Choroid plexus epithelial cell (primary cell): ENCODE measurements around the gene BTBD9.

Experiments used
- DNase-seq: peaks from one replicate; pipeline ENCODE4 v3.0.0-alpha.2; 2010; ENCODE audit warnings: low read depth
- H3K4me3 ChIP-seq: 2 replicates; pipeline ENCODE4 v1.5.1; 2011; ENCODE audit warnings: low read depth, mild to moderate bottlenecking, control low read depth, low read length, moderate library complexity
- TF ChIP-seq, protein P1 (sequence below): conservative IDR thresholded peaks from 2 replicates; pipeline ENCODE4 v1.5.1; 2011; ENCODE audit warnings: low read depth, mild to moderate bottlenecking, control low read depth, inconsistent platforms, low read length, moderate library complexity

The BTBD9 gene

DNA sequence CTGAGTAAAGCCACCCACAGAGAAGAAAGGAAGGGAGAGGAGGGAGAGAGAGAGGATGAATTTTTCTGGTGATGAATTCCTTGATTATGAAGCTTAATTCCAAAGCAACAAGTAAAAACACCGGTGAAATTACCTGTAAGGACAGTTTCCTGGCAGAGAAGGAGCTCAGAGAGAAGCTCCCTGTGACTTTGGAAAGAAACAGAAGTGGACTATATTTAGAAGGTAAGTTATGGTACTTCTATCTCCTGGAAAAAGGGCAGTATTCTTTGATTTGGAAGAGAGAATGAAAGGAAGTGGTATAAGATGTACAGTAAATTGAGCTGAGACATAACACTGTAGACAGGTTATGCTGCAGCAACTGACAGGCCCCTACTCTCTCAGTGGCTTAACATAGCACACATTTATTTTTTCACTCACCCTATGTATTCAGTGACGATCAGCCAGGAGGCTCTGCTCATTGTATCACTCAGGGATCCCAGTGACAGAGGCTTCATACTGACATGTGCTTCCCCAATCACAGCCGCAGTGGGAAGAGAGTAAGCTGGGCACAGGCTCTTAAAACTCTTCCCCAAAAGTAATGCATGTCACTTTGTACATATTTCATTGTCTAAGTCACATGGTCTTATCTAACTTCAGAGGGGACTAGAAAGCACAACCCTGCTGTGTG is 349.5 kb downstream of the BTBD9 start:
- no peak overlapping the region for H3K4me3 ChIP-seq
- TF ChIP-seq, protein P1, sequence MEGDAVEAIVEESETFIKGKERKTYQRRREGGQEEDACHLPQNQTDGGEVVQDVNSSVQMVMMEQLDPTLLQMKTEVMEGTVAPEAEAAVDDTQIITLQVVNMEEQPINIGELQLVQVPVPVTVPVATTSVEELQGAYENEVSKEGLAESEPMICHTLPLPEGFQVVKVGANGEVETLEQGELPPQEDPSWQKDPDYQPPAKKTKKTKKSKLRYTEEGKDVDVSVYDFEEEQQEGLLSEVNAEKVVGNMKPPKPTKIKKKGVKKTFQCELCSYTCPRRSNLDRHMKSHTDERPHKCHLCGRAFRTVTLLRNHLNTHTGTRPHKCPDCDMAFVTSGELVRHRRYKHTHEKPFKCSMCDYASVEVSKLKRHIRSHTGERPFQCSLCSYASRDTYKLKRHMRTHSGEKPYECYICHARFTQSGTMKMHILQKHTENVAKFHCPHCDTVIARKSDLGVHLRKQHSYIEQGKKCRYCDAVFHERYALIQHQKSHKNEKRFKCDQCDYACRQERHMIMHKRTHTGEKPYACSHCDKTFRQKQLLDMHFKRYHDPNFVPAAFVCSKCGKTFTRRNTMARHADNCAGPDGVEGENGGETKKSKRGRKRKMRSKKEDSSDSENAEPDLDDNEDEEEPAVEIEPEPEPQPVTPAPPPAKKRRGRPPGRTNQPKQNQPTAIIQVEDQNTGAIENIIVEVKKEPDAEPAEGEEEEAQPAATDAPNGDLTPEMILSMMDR = no peak
- DNase-seq = no peak

DNA sequence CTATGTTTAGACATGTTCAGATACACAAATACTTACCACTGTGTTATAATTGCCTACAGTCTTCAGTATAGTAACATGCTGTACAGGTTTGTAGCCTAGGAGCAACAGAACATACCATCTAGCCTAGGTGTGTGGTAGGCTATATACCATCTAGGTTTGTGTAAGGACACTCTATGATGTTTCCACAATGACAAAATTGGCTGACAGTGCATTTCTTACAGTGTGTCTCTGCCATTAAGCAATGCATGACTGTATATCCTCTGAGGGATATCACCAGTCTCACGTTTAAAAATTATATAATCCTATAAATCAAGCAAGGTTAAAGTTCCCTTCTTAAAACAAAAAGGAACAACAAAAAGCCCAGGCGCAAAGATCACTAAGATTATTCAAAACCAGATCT is 352.2 kb downstream of the BTBD9 start:
- TF ChIP-seq, protein P1 = no peak
- DNase-seq = no peak
- no peak overlapping the region for H3K4me3 ChIP-seq

DNA sequence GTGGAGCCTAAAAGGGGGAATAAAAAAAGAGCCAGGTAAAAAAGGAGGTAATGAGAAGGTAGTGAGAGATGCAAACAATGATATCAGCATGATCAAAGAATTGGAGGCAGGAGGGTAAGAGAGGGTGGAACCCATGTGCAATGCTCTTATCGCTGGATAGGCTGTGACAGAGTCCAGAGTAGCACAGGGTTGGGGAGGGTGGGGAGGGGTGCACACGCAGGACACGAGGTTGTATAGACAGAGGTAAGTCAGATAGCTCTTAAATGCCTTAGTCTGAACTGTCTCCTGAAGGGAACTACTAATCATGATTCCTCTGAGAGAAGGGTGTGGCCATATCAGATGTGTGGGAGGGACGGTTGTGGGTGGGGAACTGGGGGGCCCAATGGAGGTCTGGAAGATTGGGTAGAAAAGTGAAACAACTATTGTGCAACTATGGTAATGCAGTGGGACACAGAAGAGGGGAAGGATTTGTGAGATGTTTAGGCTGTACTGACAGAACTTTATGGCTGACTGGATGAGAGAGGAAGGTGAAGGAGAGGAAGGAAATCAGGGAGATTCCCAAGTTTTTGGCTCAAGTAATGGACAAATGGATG is 354.8 kb downstream of the BTBD9 start:
- no peak overlapping the region for H3K4me3 ChIP-seq
- no peak for DNase-seq
- TF ChIP-seq, protein P1 = no peak

DNA sequence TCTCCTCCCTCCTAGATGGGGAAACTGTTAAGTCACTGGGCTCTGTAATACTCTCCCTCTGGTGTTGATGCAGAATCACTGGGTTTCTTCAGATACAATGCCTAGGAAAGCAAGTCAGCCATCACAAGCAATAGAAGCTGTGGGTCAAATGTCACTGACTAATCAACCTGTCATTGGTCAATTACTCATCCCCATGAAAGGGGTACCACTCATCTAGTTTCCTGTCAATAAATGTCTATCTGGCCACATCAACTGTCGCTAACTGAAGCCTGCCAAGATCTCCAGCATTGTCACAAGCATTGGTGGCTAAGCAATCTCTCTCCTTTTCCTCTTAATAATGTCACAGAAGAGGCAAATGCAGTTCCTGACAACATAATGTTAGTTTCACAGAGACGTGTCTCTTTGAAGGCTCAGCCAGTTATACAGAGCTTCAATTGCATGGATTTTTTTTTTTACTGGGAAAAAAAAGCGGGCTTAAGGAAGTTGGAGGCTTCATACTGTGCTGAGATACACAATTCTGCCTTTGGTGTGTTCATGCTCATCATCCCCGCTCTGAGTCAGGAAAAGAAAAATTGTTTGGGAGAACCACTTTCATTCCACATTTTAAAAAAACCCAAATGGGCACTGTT is 355.9 kb downstream of the BTBD9 start:
- TF ChIP-seq, protein P1 = no peak
- no peak for DNase-seq
- no peak overlapping the region for H3K4me3 ChIP-seq

DNA sequence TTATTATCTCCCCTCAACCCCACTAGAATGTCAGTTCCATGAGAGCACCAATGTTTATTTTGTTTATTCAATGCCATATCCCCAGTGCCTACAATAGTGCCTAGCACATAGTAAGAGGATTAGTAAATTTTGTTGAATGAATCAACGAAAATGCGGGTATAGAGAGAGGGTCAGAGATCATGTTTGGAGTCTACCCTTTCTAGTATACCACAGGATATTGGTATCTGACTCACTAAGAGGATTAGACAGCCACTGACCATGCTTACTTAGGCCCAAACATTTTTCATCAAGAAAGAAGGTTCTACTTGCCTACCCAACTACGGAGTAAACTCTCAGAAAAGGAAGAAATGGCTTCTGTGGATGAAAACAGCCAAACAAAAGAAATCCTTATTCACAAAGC is 356.8 kb downstream of the BTBD9 start:
- no peak for DNase-seq
- TF ChIP-seq, protein P1 = no peak
- no peak overlapping the region for H3K4me3 ChIP-seq

DNA sequence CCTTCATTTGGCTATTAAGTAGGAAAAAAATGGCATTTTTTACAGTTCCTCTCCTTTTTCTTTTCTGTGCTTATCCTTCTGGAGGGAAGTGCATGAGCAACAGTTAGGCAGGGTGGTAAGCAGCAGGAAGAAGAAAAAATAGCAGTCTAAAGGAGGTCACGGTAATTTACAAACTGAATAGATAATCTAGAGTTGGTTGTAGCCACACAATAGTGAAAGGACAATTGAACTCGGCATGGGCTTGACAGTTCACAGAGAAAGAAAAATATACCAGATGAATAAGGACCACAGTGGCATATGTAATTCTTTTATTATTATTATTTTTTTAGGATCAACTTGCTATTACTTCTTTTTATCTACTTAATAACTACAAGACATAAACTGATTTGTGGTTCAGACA is 358.6 kb downstream of the BTBD9 start:
- no peak overlapping the region for H3K4me3 ChIP-seq
- DNase-seq = no peak
- TF ChIP-seq, protein P1 = no peak

DNA sequence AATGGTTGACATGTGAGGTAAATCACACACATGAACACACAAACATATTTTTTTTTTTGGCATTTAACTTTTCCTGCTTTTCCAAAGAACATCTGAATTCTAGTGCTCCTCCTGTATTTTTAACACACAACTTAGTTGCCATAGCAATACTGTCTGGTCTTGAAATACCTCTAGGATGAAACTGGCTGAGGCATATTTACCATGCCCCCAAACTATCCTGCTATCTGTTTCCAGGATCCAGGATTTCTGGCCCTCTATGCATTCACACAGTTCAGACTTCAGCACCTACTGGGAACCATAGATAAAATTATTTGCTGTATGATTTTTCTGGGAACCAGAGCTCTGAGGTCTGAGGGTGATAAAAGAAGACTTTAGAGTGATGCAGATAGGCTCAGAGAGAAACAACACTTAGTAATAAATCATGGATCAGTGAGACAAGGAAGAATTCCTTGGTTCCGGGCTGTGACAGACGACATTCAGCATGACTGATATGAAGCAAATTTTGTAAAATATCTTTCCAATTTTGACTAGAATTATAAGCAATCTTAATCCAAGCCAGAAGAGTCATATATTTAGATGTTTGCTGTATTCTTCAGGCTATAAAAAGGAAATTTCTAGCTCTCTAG is 359.7 kb downstream of the BTBD9 start:
- no peak for DNase-seq
- no peak overlapping the region for H3K4me3 ChIP-seq
- TF ChIP-seq, protein P1 = no peak
